DMS 273 (cell line): ENCODE measurements around the gene IFNGR1.
"Not testable (repeated sequence)": the region's sequence is repeated elsewhere in the genome, so short reads cannot be mapped to it uniquely, and the experiment has no call there.

Source experiments
- DNase-seq: peaks from one replicate; lab custom pipeline; 2025; ENCODE audit not compliant: unreplicated experiment; lab: John Stamatoyannopoulos, UW

The IFNGR1 gene

DNA sequence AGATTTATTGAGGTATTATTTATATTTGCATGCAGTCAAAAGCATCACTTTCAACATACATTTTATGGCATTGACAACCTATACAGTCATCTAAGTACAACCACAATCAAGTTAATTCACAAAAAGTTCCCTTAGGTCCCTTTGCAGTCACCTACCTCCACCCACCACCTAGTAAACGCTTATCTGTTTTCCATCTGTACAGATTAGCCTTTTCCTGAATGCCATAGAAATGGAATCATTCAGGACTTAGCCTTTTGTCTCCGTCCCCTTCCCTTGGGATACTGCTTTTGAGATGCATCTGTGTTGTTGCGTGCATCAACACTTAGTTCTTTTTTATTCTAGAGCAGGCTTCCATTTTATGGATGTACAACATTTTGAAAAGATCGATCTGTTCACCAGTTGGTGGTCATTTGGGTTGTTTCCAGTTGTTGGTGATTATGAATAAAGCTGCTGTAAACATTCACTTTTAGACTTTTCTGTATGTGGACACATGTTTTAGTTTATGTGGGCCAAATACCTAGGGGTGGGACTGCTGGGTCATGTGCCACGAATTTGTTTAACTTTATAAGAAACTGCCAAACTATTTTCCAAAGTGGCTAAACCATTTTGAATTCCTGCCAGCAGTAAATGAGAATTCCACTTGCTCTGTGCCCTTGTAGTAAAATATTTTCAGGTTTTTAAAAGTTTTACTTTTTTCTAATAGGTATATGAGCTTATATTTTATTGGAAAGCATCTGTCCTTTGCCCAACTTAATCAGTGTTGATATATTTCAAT is 17.6 kb upstream of the IFNGR1 start:
- no peak for DNase-seq

GRCh38 chr6:137235686-137236085 is 16.5 kb upstream of the IFNGR1 start:
- DNase-seq: no peak

DNA sequence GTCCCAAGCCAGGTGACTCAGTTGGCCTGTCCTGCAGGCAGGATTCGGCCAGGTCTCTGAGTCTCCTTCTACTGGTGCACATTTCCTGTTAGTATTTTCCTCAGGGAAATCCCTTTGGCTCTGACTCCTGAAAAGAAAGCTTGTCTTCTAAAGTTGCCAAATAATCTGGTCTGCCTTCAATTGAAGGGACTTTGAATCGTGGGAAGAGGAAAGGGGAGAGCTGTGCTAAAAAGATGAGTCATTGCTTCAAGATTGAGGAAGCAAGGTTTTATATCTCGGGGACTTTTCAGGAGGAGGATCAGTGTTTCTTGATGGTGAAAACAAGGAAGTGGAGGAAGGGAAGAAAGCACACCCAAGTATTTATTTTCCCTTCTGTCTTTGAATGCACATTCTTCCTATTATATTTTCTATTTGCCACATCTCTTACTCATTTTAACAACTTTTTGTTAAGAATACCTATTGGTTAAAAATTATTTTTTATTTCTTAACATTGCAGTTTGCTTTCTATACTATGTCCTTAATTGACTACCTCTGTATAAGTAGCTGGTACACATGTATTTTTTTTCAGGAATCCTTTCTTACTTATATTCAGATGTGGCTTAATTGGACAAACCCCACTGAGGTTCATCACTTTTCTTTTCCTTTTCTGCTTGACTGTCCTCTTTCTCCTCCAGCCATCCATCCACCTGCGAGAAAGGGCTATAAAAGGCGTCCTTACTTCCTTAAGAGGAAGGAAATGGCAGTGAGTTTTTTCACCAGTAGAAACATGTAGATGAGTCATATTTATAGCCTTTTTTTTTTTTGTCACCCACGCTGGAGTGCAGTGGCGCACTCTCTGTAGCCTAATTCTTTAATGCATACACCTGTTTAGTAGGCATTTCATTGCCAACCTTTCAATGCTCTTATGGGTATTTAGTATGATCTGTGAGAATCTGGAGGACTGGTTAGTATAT is 15.0 kb upstream of the IFNGR1 start:
- no peak for DNase-seq

- no peak for DNase-seq
Observed at GRCh38 chr6:137231895-137232294, 12.7 kb upstream of the IFNGR1 start.

DNA sequence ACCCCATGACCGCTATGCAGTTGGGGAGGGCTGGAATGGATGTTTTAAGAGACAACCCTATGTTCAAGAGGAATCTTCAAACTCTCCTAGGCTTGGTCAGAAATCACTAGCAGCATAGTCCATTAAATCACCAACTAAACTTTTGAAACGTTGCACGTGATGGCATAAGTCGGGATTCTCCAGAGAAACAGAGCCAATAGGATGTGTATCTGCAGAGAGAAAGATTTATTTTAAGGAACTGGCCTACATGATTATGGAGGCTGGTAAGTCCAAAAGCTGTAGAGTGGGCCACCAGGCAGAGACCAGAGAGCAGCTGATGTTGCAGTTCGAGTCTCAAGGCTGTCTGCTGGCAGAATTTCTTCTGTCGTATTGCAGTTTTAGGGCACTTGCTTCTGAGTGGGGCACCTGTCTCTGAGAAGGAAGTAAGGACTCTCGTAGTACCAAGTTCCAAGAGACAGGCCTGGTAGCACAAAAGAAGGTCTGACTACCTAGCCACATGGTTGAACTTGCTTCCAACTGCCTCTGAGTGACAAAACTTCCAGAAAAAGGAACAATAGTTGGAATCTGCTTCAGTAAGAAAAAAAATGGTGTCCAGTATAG is 11.9 kb upstream of the IFNGR1 start:
- DNase-seq: no peak

GRCh38 chr6:137230547-137230946 is 11.4 kb upstream of the IFNGR1 start:
- DNase-seq: no peak

DNA sequence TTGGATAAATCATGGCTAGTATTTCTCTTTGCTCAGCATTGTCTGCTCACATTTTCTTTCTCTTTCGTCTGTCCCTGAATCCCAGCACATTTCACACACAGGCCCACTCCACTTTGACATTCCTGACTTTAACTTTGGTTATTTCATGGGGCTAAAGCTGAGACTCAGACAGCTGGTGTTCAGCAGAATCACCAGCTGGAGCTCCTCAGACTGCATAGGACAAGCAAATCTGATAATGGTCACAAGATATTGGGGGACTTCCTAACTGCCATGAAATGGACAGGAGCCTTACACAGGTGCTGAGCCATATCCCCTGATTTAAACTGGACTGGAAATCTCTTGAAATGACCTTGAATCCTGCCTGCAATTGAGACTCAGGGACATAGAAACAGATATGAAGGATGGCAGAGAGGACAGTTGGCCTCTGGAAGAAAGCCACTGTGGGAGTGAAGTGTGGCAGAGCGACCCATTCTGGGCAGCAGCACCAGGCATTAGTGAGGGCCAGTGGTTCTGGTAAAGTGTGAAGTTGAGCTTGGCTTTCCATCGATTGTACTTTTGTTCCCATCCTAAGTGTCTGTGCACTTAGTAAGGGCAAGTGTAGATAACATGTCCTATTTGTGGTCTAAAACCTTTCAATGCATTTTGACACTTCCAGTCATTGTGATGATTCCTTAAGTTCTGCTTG is 10.0 kb upstream of the IFNGR1 start:
- DNase-seq: no peak

DNA sequence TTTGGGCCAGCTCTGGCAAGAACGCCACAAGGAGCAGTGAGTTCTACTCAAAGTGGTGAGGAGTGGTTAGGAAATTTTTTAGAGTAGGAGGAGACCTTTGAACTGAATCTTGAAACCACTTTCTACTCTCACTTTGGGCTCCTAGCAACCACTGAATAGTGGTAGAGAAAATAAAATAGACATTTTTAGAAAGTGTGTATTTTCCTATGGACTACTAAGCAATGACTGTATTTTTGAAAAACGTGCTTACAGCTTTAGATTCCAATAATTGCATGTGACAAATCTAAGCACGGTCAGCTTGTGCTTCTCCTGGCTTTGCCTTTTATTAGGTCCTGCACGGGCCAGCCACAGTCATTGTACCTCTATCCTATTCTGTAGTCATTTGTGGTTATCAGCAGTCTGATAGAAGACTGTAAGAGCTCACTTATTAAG is 8.7 kb upstream of the IFNGR1 start:
- no peak for DNase-seq

GRCh38 chr6:137226697-137227096 is 7.5 kb upstream of the IFNGR1 start:
- no peak for DNase-seq

- no peak for DNase-seq
Observed at GRCh38 chr6:137224799-137225198, 5.6 kb upstream of the IFNGR1 start.

DNA sequence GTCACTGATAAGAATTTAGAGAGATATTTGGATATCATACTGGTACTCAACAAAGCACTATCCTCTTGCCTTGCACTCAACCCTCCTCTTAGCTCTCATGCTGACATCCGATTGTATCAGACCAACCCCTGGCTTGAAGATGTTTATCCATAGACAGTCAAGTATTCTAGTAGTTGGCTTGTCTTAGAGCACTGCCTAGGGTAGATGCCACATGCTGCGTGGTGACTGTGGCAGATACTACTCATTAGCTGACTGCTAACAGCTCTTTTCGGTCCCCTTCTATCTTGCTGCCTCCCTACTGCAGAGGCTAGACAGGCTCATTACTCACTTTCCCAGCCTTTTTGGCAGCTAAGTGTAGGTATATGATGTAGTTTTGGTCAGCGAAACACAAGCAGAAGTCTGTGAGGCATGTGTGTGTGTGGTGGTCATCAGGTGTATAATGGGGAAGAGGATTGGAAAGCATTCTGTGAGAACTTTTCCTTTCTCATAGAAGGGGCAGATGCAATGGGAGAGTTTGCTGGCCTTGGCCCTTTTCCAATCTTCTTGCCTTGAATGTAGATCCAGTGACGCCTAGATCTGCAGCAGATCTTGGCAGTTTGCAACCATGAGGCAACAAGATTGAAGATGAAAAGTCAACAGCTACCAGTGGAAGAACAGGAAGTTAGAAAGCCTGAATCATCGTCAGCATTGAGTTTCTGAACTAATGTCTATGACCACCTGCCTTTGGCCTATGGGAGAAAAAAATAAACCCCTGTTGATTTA is 4.4 kb upstream of the IFNGR1 start:
- peak; percentile 23 for DNase-seq

DNA sequence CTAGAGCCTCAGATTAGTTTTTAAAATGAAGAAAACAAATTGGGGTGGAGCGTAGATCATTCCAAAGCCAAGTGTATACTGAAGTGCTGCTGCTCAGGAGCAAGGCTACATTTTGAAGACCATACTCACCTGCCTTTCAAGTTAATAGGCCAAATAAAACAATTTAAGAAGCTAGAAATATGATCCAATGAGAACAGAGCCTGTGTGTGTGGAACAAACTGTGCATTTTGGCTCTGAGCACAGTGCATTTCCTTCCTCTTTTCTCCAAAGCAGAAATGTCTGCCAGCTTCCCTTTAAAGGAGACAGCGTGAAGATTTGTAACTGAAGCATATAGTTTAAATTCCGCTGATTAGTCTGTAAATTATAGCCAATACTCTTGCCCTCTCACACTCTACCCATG is 3.2 kb upstream of the IFNGR1 start:
- DNase-seq: no peak

DNA sequence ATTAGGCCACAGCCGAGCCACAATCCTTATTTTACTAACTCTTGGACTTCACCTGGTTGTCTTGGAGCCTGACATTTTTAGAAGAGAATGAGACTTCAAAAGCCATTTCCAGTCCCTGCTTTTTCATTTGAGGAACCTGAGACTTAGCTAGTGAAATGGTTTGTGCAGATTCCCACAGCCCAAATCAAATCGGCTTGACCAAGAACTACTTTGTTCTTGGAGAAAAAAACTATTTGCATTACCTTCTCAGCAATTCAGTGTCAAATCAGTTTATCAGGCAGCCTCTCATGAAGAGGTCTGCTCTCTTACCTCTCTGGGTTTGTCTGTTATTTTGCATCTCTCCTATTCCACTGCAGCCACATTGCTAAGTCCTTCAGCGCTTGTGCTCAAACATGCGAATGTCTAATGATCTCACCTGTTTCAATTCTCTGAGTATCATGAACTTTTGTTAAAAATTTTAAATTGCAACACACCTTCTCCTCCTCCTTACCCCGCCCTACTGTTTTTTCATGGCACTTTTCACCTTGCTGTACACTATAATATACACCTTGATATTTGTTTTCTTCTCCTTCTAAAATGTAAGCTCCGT is 573 bp upstream of the IFNGR1 start:
- DNase-seq: peak; percentile 50

DNA sequence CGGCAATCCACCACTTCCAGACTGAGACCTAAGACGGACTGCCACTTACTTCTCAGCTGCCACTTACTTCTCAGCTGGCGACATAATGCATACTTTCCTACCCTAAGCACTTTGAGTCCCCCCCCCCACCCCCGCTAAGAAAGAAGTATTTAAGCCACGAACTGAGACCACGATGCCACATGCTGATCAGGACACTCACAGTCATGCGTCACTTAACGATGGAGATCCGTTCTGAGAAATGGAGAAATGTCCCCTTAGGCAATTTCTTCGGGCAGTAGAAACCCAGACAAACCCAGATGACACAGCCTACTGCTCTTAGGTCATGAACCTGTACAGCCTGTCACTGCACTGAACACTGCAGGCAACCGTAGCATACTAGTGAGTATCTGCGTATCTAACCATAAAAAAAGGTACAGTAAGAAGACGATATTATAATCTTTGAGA is 690 bp downstream of the IFNGR1 start:
- peak; percentile 57 for DNase-seq

DNA sequence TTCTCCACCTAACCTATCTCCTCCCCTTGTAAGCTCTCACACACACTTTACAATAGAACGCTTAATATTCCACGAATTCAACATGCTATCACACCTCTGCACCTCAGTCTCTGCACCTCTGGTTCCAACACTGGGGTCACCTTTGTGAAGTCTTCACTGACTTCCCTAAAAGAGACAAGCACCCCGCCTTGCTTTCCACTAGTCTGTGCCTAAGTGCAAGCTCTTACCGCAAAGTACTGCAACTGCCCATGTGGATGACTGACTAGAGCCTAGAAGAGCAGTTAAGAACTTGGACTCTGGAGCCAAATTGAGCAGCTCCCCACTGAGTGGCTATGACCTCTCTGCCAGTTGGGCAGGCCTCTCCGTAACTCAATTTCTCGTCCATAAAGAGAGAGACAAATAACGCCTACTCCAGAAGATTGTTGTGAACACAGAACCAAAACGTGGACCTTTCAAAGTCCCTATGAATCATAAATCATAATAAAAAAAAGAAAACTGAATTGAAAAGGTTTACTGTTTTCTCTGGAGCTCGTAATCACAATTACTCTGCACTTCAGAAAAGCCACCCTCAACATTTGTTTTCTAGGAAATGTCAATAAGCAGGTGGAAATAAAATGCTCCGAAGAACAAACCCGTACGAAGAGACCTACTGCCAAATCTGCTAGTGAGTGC is 1.2 kb downstream of the IFNGR1 start:
- peak; percentile 54 for DNase-seq

DNA sequence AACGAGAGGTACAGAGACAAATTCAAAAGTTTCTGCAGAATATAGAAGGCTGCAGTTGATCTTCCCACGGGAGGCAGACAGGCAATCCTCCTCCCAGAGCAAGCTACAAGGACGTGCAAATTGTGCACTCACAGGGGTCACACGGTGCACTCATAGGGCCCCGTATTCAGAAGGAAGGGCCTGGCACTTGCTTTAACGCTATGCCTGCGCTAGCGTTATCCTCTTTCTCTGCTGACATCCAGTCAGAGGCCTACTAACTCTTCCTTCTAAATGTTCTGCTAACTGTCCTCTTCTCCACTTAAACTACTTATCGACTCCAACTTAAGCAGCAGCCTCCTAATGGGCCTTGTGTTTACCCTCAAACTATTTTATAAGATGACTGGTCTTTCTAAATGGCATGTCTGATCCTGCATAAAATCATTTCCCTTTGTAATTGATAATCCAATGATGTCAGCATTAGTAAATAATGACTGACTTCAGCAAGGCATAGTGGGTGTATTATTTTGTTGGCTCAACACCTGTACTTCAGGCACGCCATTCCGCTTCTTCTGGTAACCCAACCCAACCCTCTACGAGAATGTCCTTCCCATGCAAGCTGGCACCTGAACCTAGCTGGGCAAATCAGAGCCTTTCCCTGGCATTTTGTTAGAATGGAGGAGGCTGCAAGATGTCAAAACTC is 2.2 kb downstream of the IFNGR1 start:
- peak; percentile 25 for DNase-seq

- no peak for DNase-seq
Observed at GRCh38 chr6:137216106-137216505, 3.1 kb downstream of the IFNGR1 start.

GRCh38 chr6:137215630-137216029 is 3.6 kb downstream of the IFNGR1 start:
- DNase-seq: not testable (repeated sequence)

DNA sequence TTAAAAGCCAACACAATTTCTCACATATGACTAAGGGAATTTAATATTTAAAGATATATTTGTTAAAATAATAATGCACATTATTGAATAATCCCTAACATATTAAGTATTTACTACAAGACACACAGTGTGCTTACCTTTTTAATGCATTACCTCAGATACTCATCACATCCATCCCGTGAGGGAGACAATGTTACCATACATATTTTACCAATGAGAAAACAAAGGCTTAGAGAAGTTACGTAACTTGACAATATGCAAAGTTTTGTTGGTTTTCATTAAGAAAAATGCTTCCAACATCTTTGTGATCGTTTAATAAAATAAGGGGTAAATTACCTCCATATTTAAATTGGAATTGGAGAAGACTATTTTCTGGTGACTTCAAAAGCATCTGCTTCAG is 4.3 kb downstream of the IFNGR1 start:
- DNase-seq: no peak
